Natural killer cell (primary cell): ENCODE results near the gene NLN. TPM values are rescaled to one million over a fixed set of nuclear protein-coding genes. Genes with fewer than 3 reads are reported as not detected.

ENCODE experiments used
- total RNA-seq, 4 donors: library from RNA; stranded (reverse); fragments of 120-200 nt in 1 of 4; gene quantifications; one replicate each; pipeline versions ENCODE4 v1.2.3 to v1.2.4, GENCODE V29; 2013 to 2022

Gene NLN
- total RNA-seq, 3 donors from 2014 or later (not counting 1 experiment from before 2014, with no cell fraction given), result 0.86 to 2.0 (median 1.3) TPM

Other genes starting within 250 kb of the NLN start
- 1 to 10 TPM in 2 of 3 donors, under 1 TPM in 1; 0.47 to 1.4 (median 1.1) TPM for gene ADAMTS6, start 240.3 kb upstream of the NLN start, total RNA-seq
- gene CENPK, start 159.0 kb upstream of the NLN start, total RNA-seq, result 10 to 100 TPM; 22.0 to 32.0 (median 26.1) TPM
- gene PPWD1, start 158.9 kb upstream of the NLN start, total RNA-seq, result 10 to 100 TPM; 77.0 to 91.3 (median 85.6) TPM
- 10 to 100 TPM; 13.4 to 23.3 (median 18.8) TPM for gene TRIM23, start 97.9 kb upstream of the NLN start, total RNA-seq
- 10 to 100 TPM; 11.0 to 16.7 (median 12.7) TPM for gene SHLD3, start 97.2 kb upstream of the NLN start, total RNA-seq
- 10 to 100 TPM; 20.9 to 27.5 (median 25.6) TPM for gene TRAPPC13, start 97.2 kb upstream of the NLN start, total RNA-seq
- 10 to 100 TPM in 2 of 3 donors, 1 to 10 TPM in 1; 6.9 to 12.0 (median 10.0) TPM for gene SGTB, start 96 bp upstream of the NLN start, total RNA-seq
- gene ERBIN, start 204.4 kb downstream of the NLN start, total RNA-seq, result 100 to 1,000 TPM; 153 to 171 (median 166) TPM